Progenitor cell of endocrine pancreas (in vitro differentiated cells): ENCODE measurements around the gene SLCO1A2. TPM values are rescaled to one million over a fixed set of nuclear protein-coding genes. Genes with fewer than 3 reads are reported as not detected.

ENCODE experiments used
- DNase-seq: peaks from one replicate; pipeline ENCODE4 v3.0.0; 2021; ENCODE audit warnings: low spot score; ENCODE audit not compliant: unreplicated experiment
- H3K27ac Mint-ChIP-seq: 2 replicates; pipeline ENCODE4 v1.8.0; 2021; ENCODE audit warnings: mild to moderate bottlenecking, moderate library complexity, mixed read lengths
- H3K27me3 Mint-ChIP-seq: 2 replicates; pipeline ENCODE4 v1.8.0; 2021; ENCODE audit warnings: mixed read lengths
- H3K36me3 Mint-ChIP-seq: 2 replicates; pipeline ENCODE4 v1.8.0; 2022; ENCODE audit warnings: mixed read lengths; ENCODE audit not compliant: insufficient read depth
- H3K4me1 Mint-ChIP-seq: 2 replicates; pipeline ENCODE4 v1.8.0; 2021; ENCODE audit warnings: low read depth, mixed read lengths
- H3K4me3 Mint-ChIP-seq: 2 replicates; pipeline ENCODE4 v1.8.0; 2021; ENCODE audit warnings: low read depth, mild to moderate bottlenecking, moderate library complexity, mixed read lengths
- H3K9me3 Mint-ChIP-seq: 2 replicates; pipeline ENCODE4 v1.8.0; 2021; ENCODE audit warnings: low read depth, mixed read lengths
- total RNA-seq: library from RNA; stranded (reverse); gene quantifications from 2 replicates; pipeline ENCODE4 v1.2.1, GENCODE V29; 2021
- TF ChIP-seq, protein P1 (sequence below): fragments of 200-600 bp; sonication (generic); IDR thresholded peaks from one replicate; pipeline ENCODE4 v1.5.0; 2021; ENCODE audit warnings: antibody characterized with exemption, mild to moderate bottlenecking; ENCODE audit not compliant: unreplicated experiment

SLCO1A2 gene
- total RNA-seq, 1 donor from 2014 or later: 14.1 TPM

DNA sequence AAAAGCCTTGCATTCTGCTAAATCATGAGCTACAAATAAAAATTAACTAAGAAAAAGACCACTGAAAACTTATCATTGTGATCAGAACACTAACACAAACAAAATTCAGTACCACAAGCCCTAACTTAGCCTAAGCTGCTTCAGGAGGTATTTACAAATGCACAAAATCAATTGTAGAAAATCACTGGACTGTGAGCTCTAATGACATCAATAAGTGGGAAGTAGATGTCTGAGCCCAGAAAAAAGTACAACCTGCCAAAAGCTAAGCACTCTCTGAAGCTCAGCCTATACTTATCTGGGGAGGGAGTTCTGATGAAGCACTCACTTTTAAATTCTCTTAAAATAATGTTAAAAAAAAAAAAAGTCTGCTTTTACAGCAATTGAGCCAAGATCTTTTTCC, 110.8 kb downstream of the SLCO1A2 start:
- H3K36me3 Mint-ChIP-seq: no peaks in the 10 kb centered on the region
- no peaks in the 10 kb centered on the region for H3K9me3 Mint-ChIP-seq
- TF ChIP-seq, protein P1, sequence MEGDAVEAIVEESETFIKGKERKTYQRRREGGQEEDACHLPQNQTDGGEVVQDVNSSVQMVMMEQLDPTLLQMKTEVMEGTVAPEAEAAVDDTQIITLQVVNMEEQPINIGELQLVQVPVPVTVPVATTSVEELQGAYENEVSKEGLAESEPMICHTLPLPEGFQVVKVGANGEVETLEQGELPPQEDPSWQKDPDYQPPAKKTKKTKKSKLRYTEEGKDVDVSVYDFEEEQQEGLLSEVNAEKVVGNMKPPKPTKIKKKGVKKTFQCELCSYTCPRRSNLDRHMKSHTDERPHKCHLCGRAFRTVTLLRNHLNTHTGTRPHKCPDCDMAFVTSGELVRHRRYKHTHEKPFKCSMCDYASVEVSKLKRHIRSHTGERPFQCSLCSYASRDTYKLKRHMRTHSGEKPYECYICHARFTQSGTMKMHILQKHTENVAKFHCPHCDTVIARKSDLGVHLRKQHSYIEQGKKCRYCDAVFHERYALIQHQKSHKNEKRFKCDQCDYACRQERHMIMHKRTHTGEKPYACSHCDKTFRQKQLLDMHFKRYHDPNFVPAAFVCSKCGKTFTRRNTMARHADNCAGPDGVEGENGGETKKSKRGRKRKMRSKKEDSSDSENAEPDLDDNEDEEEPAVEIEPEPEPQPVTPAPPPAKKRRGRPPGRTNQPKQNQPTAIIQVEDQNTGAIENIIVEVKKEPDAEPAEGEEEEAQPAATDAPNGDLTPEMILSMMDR: no peak

DNA sequence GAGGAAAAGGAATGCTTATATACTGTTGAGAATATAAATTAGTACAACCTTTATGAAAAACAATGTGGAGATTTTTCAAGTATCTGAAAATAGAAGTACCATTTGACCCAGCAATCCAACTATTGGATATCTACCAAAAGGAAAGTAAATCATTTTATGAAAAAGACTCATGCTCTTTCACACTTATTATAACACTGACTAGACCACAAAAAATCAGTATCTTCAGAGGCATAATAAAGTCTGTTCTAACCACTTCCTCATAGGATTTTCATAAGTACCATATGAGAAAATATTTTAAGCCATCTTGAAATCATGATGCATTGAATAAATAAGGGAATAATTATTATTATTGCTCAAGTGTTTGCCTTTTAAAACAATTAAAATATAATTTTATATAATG, 112.9 kb downstream of the SLCO1A2 start:
- no peaks in the 10 kb centered on the region for H3K27me3 Mint-ChIP-seq

More for the DNA sequence above, 110.8 kb downstream of the SLCO1A2 start:
- no peak overlapping the region for H3K4me3 Mint-ChIP-seq
- H3K27me3 Mint-ChIP-seq: no peaks in the 10 kb centered on the region
- no peak overlapping the region for H3K27ac Mint-ChIP-seq
- peaks cover 2% of the 10 kb centered on the region for H3K4me1 Mint-ChIP-seq
- DNase-seq: no peak

DNA sequence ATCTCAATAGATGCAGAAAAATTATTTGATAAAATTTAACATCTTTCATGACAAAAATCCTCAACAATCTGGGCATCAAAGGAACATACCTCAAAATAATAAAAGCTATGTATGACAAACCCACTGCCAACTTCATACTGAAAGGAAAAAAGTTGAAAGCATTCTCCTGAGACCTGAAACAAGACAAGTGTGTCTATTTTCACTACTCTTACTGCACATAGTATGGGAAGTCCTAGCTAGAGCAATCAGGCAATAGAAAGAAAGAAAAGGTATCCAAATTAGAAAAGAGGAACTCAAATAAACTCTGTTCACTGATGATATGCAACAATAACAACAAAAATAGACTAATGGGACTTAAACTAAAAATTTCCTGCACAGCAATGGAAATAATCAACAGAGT, 113.6 kb downstream of the SLCO1A2 start:
- peaks cover 2% of the 10 kb centered on the region for H3K4me1 Mint-ChIP-seq
- no peaks in the 10 kb centered on the region for H3K27me3 Mint-ChIP-seq
- no peak for DNase-seq
- no peaks in the 10 kb centered on the region for H3K36me3 Mint-ChIP-seq
- no peak overlapping the region for H3K27ac Mint-ChIP-seq
- H3K9me3 Mint-ChIP-seq: no peaks in the 10 kb centered on the region
- H3K4me3 Mint-ChIP-seq: no peak overlapping the region
- TF ChIP-seq, protein P1: no peak

More for the DNA sequence above, 112.9 kb downstream of the SLCO1A2 start:
- TF ChIP-seq, protein P1: no peak
- Mint-ChIP-seq H3K4me1 (peaks cover 2% of the 10 kb centered on the region), H3K36me3 (no peaks in the 10 kb centered on the region), H3K9me3 (no peaks in the 10 kb centered on the region), H3K27ac (no peak overlapping the region), H3K4me3 (no peak overlapping the region)
- no peak for DNase-seq

DNA sequence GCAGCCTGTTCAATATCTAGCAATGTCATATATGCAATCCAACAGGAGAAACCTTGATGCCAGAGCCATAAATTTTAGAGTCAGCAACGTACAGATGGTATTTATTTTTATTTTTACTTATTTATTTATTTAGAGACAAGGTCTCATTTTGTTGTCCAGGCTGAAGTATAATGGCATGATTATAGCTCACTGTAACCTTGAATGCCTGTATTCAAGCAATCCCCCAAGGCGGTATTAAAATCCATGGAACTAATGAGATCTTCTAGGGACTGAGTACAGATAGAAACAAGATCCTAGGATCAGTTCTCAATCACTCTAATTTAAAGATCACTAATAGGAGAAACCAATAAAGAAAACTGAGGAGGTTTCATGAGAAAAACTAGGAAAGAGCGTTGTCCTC, 114.5 kb downstream of the SLCO1A2 start:
- no peak for DNase-seq
- no peak overlapping the region for H3K27ac Mint-ChIP-seq
- H3K27me3 Mint-ChIP-seq: no peaks in the 10 kb centered on the region
- peaks cover 5% of the 10 kb centered on the region for H3K9me3 Mint-ChIP-seq
- H3K4me3 Mint-ChIP-seq: no peak overlapping the region
- H3K4me1 Mint-ChIP-seq: peaks cover 2% of the 10 kb centered on the region
- TF ChIP-seq, protein P1: no peak
- peaks cover 1% of the 10 kb centered on the region for H3K36me3 Mint-ChIP-seq

DNA sequence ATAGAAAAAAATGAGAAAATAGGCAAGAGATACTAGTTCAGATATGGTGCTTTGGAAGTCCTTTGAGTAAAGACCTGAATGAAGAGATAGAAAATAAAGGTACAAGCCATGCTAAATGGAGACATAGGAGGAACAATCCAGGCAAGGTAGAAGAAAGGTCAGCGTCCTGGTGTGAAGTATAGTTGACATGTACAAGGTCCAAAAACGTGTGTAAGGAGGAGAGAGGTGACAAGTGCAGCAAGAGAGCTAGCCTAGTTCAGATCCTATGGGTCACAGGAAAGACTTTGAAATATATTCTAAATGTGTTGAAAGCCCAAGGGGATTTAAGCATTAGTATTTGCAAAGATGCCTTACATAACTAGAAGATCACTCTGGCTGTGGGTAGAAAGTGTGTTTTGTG, 115.5 kb downstream of the SLCO1A2 start:
- Mint-ChIP-seq H3K4me1 (peaks cover 6% of the 10 kb centered on the region), H3K4me3 (no peak overlapping the region), H3K27ac (no peak overlapping the region), H3K36me3 (peaks cover 6% of the 10 kb centered on the region), H3K9me3 (peaks cover 11% of the 10 kb centered on the region), H3K27me3 (no peaks in the 10 kb centered on the region)
- TF ChIP-seq, protein P1: no peak
- DNase-seq: no peak

Other genes with a start within 250 kb of the SLCO1A2 start
- gene SLCO1B1, start 203.7 kb downstream of the SLCO1A2 start, total RNA-seq: 0.17 and 0.69 TPM in 2 replicates
- 0.24 TPM in 1 of 2 replicates, not detected in the other for gene IAPP, start 38.0 kb upstream of the SLCO1A2 start, total RNA-seq
- gene PYROXD1, start 102.7 kb upstream of the SLCO1A2 start, total RNA-seq: 16.8 and 17.7 TPM in 2 replicates
- 36.6 and 37.7 TPM in 2 replicates for gene RECQL, start 166.7 kb upstream of the SLCO1A2 start, total RNA-seq
- gene GOLT1B, start 166.9 kb upstream of the SLCO1A2 start, total RNA-seq: 41.1 and 49.3 TPM in 2 replicates
- gene SPX, start 191.4 kb upstream of the SLCO1A2 start, total RNA-seq: 2.6 and 2.7 TPM in 2 replicates